SK-N-SH (cell line): ENCODE measurements around the gene LIMS1. TPM values are rescaled to one million over a fixed set of nuclear protein-coding genes. Genes with fewer than 3 reads are reported as not detected.
"Not testable (repeated sequence)": the region's sequence is repeated elsewhere in the genome, so short reads cannot be mapped to it uniquely, and the experiment has no call there.

Experiments
- CTCF ChIA-PET: fragments of 300-600, 350-600 bp; formaldehyde crosslinking; extraction: SDS; loops from one replicate; lab custom pipeline; 2021; lab: Yijun Ruan, JAX
- POLR2A ChIA-PET: fragments of 350-600 bp; sonication (Branson Sonifier 250); formaldehyde crosslinking; extraction: SDS; loops from one replicate; lab custom pipeline; 2020; ENCODE audit warnings: antibody characterized with exemption, inconsistent platforms; lab: Yijun Ruan, JAX
- DNase-seq: peaks from one replicate; pipeline ENCODE4 v3.0.0; 2012
- H2AFZ ChIP-seq: fragments of 200-600 bp; sonication (generic); 2 replicates; pipeline ENCODE4 v1.8.1; 2016; ENCODE audit warnings: antibody characterized with exemption, mild to moderate bottlenecking, low read depth
- H3F3A ChIP-seq: fragments of 200-600 bp; sonication (generic); replicated peaks from 2 replicates; pipeline ENCODE3; 2016; ENCODE audit warnings: antibody characterized with exemption, mild to moderate bottlenecking; ENCODE audit not compliant: insufficient read depth
- H3K27ac ChIP-seq, 2 experiments: fragments of 200-500 bp in 1 of 2; fragments of 200-600 bp in 1 of 2; sonication (Bioruptor generic) in 1 of 2; sonication (generic), shearing (Covaris generic) in 1 of 2; 2 replicates each; pipeline versions ENCODE4 v1.5.1 to v1.6.1; 2014 to 2016; ENCODE audit warnings: low read depth in 2 of 2, inconsistent platforms in 1 of 2, low read length in 1 of 2, mild to moderate bottlenecking in 1 of 2, mixed read lengths in 1 of 2
- H3K27me3 ChIP-seq: fragments of 200-600 bp; sonication (generic), shearing (Covaris generic); 2 replicates; pipeline ENCODE4 v1.6.1; 2016; ENCODE audit warnings: mixed run types; ENCODE audit not compliant: insufficient read depth
- H3K36me3 ChIP-seq, 2 experiments: fragments of 200-500 bp in 1 of 2; fragments of 200-600 bp in 1 of 2; sonication (Bioruptor generic) in 1 of 2; sonication (generic) in 1 of 2; replicated peaks in 1 of 2; 2 replicates each; pipeline versions ENCODE3 to v1.5.1; 2014 to 2016; ENCODE audit warnings: low read length in 1 of 2, mild to moderate bottlenecking in 1 of 2; ENCODE audit not compliant: insufficient read depth in 2 of 2, control insufficient read depth in 1 of 2
- H3K4me1 ChIP-seq, 2 experiments: fragments of 200-500 bp in 1 of 2; fragments of 200-600 bp in 1 of 2; sonication (Bioruptor generic) in 1 of 2; sonication (generic), shearing (Covaris generic) in 1 of 2; 2 replicates each; pipeline versions ENCODE4 v1.5.1 to v1.6.1; 2014 to 2016; ENCODE audit warnings: low read depth in 1 of 2, low read length in 1 of 2, mixed run types in 1 of 2; ENCODE audit not compliant: insufficient read depth in 2 of 2, control insufficient read depth in 1 of 2
- H3K4me2 ChIP-seq: fragments of 200-600 bp; sonication (generic), shearing (Covaris generic); 2 replicates; pipeline ENCODE4 v1.6.1; 2017; ENCODE audit warnings: mixed run types
- H3K4me3 ChIP-seq, 2 experiments: fragments of 200-500 bp in 1 of 2; fragments of 200-600 bp in 1 of 2; sonication (Bioruptor generic) in 1 of 2; sonication (generic), shearing (Covaris generic) in 1 of 2; 2 replicates each; pipeline versions ENCODE4 v1.5.1 to v1.8.1; 2014 to 2016; ENCODE audit warnings: low read depth in 2 of 2, inconsistent platforms in 1 of 2, low read length in 1 of 2, mild to moderate bottlenecking in 1 of 2, mixed read lengths in 1 of 2, moderate library complexity in 1 of 2
- H3K79me2 ChIP-seq: fragments of 200-600 bp; sonication (generic); 2 replicates; pipeline ENCODE4 v1.8.1; 2017; ENCODE audit warnings: mild to moderate bottlenecking; ENCODE audit not compliant: insufficient read depth
- H3K9ac ChIP-seq: fragments of 200-600 bp; sonication (generic); 2 replicates; pipeline ENCODE4 v1.6.1; 2017; ENCODE audit warnings: mixed run types
- H3K9me2 ChIP-seq: fragments of 200-600 bp; sonication (generic); 2 replicates; pipeline ENCODE4 v1.6.1; 2017; ENCODE audit warnings: mixed run types
- H3K9me3 ChIP-seq: fragments of 200-600 bp; sonication (generic); 2 replicates; pipeline ENCODE4 v1.6.1; 2017; ENCODE audit warnings: mixed run types, mild to moderate bottlenecking, moderate library complexity
- H4K20me1 ChIP-seq: fragments of 200-600 bp; sonication (generic); 2 replicates; pipeline ENCODE4 v1.6.1; 2017; ENCODE audit warnings: mild to moderate bottlenecking, mixed run types; ENCODE audit not compliant: insufficient read depth
- WGBS: methylation state at CpG from one replicate; pipeline ENCODE4 v1.1.6; 2017; ENCODE audit warnings: low lambda C conversion rate; 5-methylcytosine and 5-hydroxymethylcytosine counted together
- polyA plus RNA-seq, 3 experiments: library from polyadenylated mRNA; depleted of rRNA; stranded (reverse); fragments of >200 nt; gene quantifications; 2 replicates each; pipeline ENCODE4 v1.2.3, GENCODE V29; 2012

The LIMS1 gene
- polyA plus RNA-seq, 1 of the 3 experiments (the other 2 are of a cell fraction) = 123 TPM

DNA sequence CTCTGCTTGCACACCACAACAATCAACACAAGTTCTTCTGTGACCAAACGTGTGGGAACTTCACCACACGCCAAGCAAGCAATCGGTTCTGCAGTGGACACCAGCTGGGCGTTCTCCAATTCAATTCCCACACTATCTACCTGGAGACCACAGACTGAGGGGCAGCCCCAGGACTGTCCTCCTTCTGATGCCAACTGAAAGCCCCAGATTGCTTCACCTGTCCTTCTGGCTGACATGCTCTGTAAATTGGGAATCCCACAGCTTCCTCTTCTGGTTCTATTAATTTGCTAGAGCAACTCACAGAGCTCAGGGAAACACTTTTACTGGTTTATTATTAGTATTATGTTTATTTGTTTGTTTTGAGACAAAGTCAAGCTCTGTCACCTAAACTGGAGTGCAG is 131.7 kb downstream of the LIMS1 start:
- H3K9ac ChIP-seq, DNase-seq, H3K27me3 ChIP-seq, H3K36me3 ChIP-seq, H3K4me2 ChIP-seq, H3K9me2 ChIP-seq, H3K9me3 ChIP-seq, H3F3A ChIP-seq, H3K27ac ChIP-seq, H4K20me1 ChIP-seq, H2AFZ ChIP-seq, H3K4me3 ChIP-seq, POLR2A ChIA-PET, CTCF ChIA-PET: not testable (repeated sequence)
- 89% methylated on average over 3 of the region's 4 CpGs for WGBS
- peaks cover 0 to 16% of the 10 kb centered on the region in 2 experiments; a peak in 2 of 4 replicates for H3K4me1 ChIP-seq
- peaks cover 33% of the 10 kb centered on the region for H3K79me2 ChIP-seq

DNA sequence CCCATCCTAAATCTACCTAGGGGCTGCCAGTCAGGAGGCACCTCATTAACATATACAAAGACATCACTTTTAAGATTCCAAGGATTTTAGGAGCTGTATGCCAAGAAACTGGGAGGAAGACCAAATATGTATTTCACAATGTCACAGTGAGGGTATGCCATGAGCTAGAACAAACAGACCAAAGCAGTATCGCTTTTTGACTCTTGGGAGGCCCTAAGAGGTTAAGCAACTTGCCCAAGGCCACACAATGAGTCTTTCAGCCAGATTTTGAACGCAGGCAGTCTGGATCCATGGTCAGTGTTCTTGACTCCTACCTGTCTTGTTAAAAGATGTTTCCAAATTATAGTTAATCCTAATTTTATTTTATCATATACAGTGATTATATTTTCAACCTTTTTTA is 132.9 kb downstream of the LIMS1 start:
- H3K27me3 ChIP-seq, H4K20me1 ChIP-seq, CTCF ChIA-PET, H3K36me3 ChIP-seq, DNase-seq, H3K4me2 ChIP-seq, H3K9me3 ChIP-seq, H3K9me2 ChIP-seq, H3K27ac ChIP-seq, H2AFZ ChIP-seq, POLR2A ChIA-PET, H3F3A ChIP-seq, H3K9ac ChIP-seq, H3K4me3 ChIP-seq: not testable (repeated sequence)
- 98% methylated on average over 2 of the region's 2 CpGs for WGBS
- Histone ChIP-seq H3K4me1 (peaks cover 0 to 10% of the 10 kb centered on the region in 2 experiments; a peak in 1 of 4 replicates), H3K79me2 (peaks cover 33% of the 10 kb centered on the region)

DNA sequence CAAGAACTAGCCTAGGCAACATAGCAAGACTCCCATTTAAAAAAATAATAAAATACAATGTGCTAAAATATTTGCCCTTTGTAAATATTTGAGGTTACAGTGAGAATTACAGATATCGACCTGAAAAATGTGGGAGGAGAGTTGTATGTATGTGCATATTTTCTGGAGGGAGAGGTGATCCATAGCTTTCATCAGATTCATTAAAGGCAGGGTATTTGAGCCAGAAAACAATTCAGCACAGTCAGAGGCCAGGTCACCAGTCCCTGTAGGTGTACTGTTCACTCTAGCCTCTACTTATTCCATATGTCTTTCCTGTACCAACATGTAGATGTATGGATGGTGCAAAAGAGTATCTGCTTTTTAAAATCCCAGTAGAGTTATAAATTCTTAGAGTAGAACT is 136.0 kb downstream of the LIMS1 start:
- 64% methylated on average over 1 of the region's 1 CpG for WGBS
- POLR2A ChIA-PET = not testable (repeated sequence)

DNA sequence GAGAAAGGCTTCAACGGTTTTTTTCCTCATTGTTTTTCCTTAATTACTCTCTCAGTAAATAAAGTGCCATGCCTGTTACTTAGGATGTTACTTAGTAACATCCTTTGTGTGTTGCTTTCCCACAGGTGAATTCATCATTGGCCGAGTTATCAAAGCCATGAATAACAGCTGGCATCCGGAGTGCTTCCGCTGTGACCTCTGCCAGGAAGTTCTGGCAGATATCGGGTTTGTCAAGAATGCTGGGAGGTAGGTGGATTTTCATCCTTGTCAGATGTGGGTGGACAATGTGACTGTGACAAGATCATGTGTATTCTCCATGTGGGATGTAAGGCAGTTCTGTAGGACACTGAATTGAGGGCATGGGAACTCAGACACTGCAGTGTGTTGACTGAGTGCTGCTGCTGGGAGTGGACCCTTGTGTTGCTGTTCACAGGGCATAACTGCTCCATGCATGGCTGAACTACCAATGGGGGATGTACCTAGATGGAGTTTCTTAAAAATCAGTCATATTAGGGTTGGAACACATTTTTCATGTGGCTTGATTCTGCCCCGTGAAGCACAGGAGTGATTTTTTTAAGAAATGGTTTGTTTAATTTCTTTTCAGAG is 138.0 kb downstream of the LIMS1 start:
- H3K4me1 ChIP-seq, H3K9me3 ChIP-seq, CTCF ChIA-PET, H4K20me1 ChIP-seq, H3K9me2 ChIP-seq, H3K27ac ChIP-seq, H3K27me3 ChIP-seq, H3K9ac ChIP-seq, H3K4me3 ChIP-seq, POLR2A ChIA-PET, H3K4me2 ChIP-seq, H2AFZ ChIP-seq, H3F3A ChIP-seq, DNase-seq: not testable (repeated sequence)
- Histone ChIP-seq H3K79me2 (peaks cover 12% of the 10 kb centered on the region), H3K36me3 (peaks cover 8 to 17% of the 10 kb centered on the region in 2 experiments)
- WGBS = 87% methylated on average over 1 of the region's 6 CpGs

More for the DNA sequence above, 136.0 kb downstream of the LIMS1 start:
- H4K20me1 ChIP-seq, H2AFZ ChIP-seq, H3F3A ChIP-seq, CTCF ChIA-PET, H3K27ac ChIP-seq, H3K4me2 ChIP-seq, H3K9me2 ChIP-seq, H3K27me3 ChIP-seq, H3K4me3 ChIP-seq, H3K4me1 ChIP-seq, H3K36me3 ChIP-seq, DNase-seq, H3K9ac ChIP-seq, H3K9me3 ChIP-seq: not testable (repeated sequence)
- peaks cover 12% of the 10 kb centered on the region for H3K79me2 ChIP-seq

DNA sequence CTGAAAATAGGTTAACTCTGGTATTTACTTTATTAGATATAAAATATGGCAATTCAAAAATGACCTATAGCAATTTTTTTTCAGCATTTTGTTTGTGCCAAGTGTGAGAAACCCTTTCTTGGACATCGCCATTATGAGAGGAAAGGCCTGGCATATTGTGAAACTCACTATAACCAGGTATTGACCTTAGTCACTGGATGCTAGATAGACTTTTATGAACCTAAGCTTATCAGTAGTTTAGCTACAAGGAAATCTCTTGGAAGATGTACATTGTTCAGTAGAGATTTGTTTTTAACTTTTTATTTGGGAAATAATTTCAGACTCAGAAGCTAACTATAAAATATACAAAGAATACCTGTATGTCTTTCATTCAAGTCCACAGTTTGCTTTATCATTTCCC is 142.3 kb downstream of the LIMS1 start:
- H3K36me3 ChIP-seq = peaks cover 13 to 31% of the 10 kb centered on the region in 2 experiments
- H2AFZ ChIP-seq, DNase-seq, H3F3A ChIP-seq, H3K4me2 ChIP-seq, H3K4me3 ChIP-seq, H3K79me2 ChIP-seq, H3K4me1 ChIP-seq, H3K27me3 ChIP-seq, H3K9me3 ChIP-seq, H3K9ac ChIP-seq, POLR2A ChIA-PET, CTCF ChIA-PET, H3K9me2 ChIP-seq, H4K20me1 ChIP-seq: not testable (repeated sequence)
- WGBS = no CpG with 5 or more reads among the region's 1 CpG
- peak overlapping the region in 1 of 2 experiments; percentile 58; a peak in 1 of 4 replicates for H3K27ac ChIP-seq
